Endothelial cell (in vitro differentiated cells): ENCODE results near the gene SIGLEC6. TPM values are rescaled to one million over a fixed set of nuclear protein-coding genes. Genes with fewer than 3 reads are reported as not detected.

Source experiments
- DNase-seq: peaks from one replicate; pipeline ENCODE4 v3.0.0; 2021; ENCODE audit warnings: low spot score
- H3K27ac Mint-ChIP-seq: one replicate; pipeline ENCODE4 v1.8.0; 2021; ENCODE audit warnings: mixed read lengths, inconsistent platforms; ENCODE audit not compliant: unreplicated experiment
- H3K27me3 Mint-ChIP-seq: one replicate; pipeline ENCODE4 v1.8.0; 2021; ENCODE audit warnings: mild to moderate bottlenecking, moderate library complexity, mixed read lengths, inconsistent platforms; ENCODE audit not compliant: unreplicated experiment
- H3K36me3 Mint-ChIP-seq: one replicate; pipeline ENCODE4 v1.8.0; 2021; ENCODE audit warnings: mild to moderate bottlenecking, low read depth, mixed read lengths, inconsistent platforms; ENCODE audit not compliant: unreplicated experiment
- H3K4me1 Mint-ChIP-seq: one replicate; pipeline ENCODE4 v1.8.0; 2021; ENCODE audit warnings: mild to moderate bottlenecking, mixed read lengths, inconsistent platforms; ENCODE audit not compliant: unreplicated experiment
- H3K4me3 Mint-ChIP-seq: one replicate; pipeline ENCODE4 v1.8.0; 2021; ENCODE audit warnings: mild to moderate bottlenecking, mixed read lengths, inconsistent platforms; ENCODE audit not compliant: unreplicated experiment
- H3K9me3 Mint-ChIP-seq: one replicate; pipeline ENCODE4 v1.8.0; 2021; ENCODE audit warnings: mixed read lengths, inconsistent platforms; ENCODE audit not compliant: unreplicated experiment
- total RNA-seq: library from RNA; stranded (reverse); fragmentation: NEBNext Ultra II Directional; extraction: Animal tissue kit (Norgen Biotek cat#: 25700); gene quantifications from one replicate; pipeline ENCODE4 v1.2.1, GENCODE V29; 2021; ENCODE audit not compliant: unreplicated experiment
- TF ChIP-seq, protein P1 (sequence below): fragments of 200-600 bp; sonication (generic); IDR thresholded peaks from one replicate; pipeline ENCODE4 v1.5.0; 2021; ENCODE audit warnings: antibody characterized with exemption; ENCODE audit not compliant: unreplicated experiment

The SIGLEC6 gene
- total RNA-seq, 1 donor from 2014 or later = not detected

DNA sequence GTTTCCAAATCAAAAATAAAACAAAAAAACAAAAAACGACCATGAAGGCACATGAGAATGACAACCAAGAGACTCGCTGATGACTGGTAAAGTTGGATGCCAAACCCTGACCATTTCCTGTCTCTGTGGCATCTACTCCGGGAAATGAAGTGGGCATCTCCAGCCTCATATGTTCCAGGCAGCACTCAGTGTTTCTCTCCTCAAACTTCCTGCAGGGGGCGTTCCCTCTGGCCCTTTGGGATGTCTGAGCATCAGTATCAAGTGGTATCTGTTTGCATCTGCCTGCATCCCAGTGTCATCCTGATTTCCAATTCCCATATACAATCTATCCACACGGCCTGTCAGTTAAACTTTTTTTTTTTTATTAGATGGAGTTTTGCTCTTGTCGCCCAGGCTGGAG, 20.1 kb downstream of the SIGLEC6 start:
- Mint-ChIP-seq H3K27me3 (peaks cover under 1% of the 10 kb centered on the region), H3K36me3 (no peaks in the 10 kb centered on the region), H3K4me1 (peaks cover 3% of the 10 kb centered on the region), H3K4me3 (no peak overlapping the region), H3K9me3 (no peaks in the 10 kb centered on the region), H3K27ac (no peak overlapping the region)
- TF ChIP-seq, protein P1, sequence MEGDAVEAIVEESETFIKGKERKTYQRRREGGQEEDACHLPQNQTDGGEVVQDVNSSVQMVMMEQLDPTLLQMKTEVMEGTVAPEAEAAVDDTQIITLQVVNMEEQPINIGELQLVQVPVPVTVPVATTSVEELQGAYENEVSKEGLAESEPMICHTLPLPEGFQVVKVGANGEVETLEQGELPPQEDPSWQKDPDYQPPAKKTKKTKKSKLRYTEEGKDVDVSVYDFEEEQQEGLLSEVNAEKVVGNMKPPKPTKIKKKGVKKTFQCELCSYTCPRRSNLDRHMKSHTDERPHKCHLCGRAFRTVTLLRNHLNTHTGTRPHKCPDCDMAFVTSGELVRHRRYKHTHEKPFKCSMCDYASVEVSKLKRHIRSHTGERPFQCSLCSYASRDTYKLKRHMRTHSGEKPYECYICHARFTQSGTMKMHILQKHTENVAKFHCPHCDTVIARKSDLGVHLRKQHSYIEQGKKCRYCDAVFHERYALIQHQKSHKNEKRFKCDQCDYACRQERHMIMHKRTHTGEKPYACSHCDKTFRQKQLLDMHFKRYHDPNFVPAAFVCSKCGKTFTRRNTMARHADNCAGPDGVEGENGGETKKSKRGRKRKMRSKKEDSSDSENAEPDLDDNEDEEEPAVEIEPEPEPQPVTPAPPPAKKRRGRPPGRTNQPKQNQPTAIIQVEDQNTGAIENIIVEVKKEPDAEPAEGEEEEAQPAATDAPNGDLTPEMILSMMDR = peak; percentile 55
- peak; percentile 30 for DNase-seq

DNA sequence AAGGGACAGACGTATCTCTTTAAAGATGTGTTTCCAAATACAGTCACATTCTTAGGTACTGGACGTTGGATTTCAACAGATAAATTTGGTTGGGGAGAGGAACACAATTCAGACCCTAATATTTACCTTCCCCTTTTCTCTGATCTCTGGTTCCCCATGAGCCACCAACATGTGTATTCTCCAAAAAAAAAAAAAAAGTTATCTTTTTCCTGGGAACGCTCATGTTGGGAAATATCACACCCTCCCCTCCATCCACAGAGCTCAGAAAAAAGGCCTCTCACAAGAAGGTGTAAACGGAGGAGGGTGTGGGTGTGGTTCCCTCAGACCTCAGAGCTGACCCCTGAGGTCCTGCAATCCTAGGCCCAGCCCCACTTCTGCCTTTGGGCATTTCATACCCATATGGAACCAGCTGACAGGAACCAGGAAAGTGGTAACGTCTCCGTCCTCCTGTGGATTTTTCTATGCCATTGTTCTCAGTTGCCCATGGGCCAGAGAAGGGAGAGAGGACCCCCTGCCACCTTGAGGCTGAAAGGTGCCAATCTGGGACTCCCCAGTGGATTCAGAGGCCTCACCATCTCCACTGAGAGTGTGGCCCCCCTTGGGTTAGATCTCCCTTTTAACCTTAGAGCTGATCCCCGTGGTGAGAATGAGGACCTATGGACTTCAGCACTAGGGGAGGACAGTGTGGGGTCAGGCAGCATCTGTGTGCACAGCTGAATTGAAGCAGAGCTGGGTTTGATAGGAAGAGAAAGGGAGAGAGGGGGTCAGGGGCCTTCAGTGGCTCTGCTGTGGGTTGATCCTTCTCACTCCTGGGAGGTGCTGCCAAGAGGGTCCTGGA, 21.4 kb downstream of the SIGLEC6 start:
- H3K4me1 Mint-ChIP-seq = peaks cover 3% of the 10 kb centered on the region
- peaks cover 6% of the 10 kb centered on the region for H3K9me3 Mint-ChIP-seq
- no peak overlapping the region for H3K27ac Mint-ChIP-seq
- H3K36me3 Mint-ChIP-seq = no peaks in the 10 kb centered on the region
- TF ChIP-seq, protein P1 = no peak
- peaks cover 4% of the 10 kb centered on the region for H3K27me3 Mint-ChIP-seq
- H3K4me3 Mint-ChIP-seq = no peak overlapping the region
- no peak for DNase-seq

DNA sequence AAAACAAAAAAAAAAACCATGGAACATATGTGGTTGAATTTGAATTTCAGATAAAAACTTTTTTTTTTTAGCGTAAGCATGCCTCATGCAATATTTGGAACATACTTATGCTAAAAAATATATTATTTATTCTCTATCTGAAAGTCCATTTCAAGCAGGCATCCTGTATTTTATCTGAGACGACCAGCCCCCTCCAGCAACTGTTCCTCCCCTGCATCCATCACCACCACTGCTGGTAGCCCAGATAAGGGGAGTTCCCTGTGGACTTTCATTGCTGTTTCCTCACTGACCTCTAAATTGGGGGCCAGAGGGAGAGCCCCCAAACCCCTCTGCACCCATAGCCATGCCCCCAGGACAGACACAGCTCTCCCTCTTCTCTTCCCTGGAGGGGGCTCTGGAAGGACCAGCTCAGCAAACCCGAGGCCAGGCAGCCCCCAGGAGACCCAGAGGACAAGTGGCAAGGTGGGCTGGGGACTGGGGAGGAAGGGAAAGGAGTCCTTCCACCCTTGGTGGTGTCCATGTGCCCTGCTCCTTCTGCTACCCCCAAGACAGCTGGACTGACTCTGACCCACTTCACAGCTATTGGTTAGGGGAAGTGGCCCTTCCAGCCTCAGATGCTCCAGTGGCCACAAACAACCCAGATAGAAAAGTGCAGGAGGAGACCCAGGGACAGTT, 23.3 kb downstream of the SIGLEC6 start:
- DNase-seq = no peak
- Mint-ChIP-seq H3K4me1 (peaks cover 3% of the 10 kb centered on the region), H3K4me3 (no peak overlapping the region), H3K27me3 (peaks cover 5% of the 10 kb centered on the region), H3K9me3 (peaks cover 16% of the 10 kb centered on the region), H3K27ac (no peak overlapping the region), H3K36me3 (peaks cover 9% of the 10 kb centered on the region)
- TF ChIP-seq, protein P1 = no peak

DNA sequence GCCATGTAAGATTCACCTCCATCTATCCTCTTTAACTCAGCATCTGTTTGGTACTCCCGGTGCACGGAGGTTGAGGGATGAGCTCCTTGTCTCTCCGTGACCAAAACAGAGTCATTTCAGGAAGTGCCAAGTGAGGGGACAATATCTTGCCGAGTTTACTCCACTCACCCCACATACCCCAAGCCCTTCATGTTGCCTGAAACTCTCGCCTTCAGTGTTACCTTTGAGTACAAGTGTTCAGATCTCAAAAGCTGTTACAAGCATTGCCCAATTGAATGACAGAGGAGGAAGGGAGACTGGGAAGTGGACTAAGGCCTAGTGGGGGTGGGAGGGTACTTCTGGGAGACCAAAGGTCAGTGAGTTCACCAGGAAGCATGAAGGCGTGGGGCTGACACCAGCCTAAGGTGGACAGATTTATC, 23.8 kb downstream of the SIGLEC6 start:
- Mint-ChIP-seq H3K4me1 (peaks cover 3% of the 10 kb centered on the region), H3K27me3 (peaks cover 5% of the 10 kb centered on the region), H3K4me3 (no peak overlapping the region), H3K27ac (no peak overlapping the region), H3K9me3 (peaks cover 16% of the 10 kb centered on the region), H3K36me3 (peaks cover 14% of the 10 kb centered on the region)
- TF ChIP-seq, protein P1 = no peak
- DNase-seq = no peak

DNA sequence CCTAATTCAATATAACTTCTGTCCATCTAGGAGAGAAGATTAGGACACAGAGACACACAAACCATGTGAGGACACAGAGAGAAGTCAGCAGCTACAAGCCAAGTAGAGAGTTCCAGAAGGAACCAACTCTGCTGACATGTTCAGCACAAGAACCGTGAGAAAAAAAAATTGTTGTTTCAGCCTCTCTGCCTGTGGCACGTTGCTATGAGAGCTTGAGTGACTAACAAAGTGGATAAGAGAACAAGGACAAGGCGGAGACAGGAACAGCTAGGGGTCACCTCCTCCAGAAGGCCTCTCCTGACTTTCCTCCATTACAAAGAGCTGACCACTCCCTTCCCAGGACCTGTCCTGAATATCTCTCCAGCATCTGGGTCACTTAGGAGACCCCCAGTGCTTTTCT, 24.3 kb downstream of the SIGLEC6 start:
- no peak for DNase-seq
- H3K4me3 Mint-ChIP-seq = no peak overlapping the region
- peaks cover 3% of the 10 kb centered on the region for H3K4me1 Mint-ChIP-seq
- H3K27me3 Mint-ChIP-seq = peaks cover 6% of the 10 kb centered on the region
- TF ChIP-seq, protein P1 = no peak
- peaks cover 15% of the 10 kb centered on the region for H3K36me3 Mint-ChIP-seq
- peaks cover 16% of the 10 kb centered on the region for H3K9me3 Mint-ChIP-seq
- no peak overlapping the region for H3K27ac Mint-ChIP-seq
